AG08395 (cell line): Measurements from ENCODE around the gene ARHGAP23.

Experiments
- DNase-seq: peaks from one replicate; pipeline ENCODE4 v3.0.0; 2012; ENCODE audit warnings: mixed read lengths, low spot score

ARHGAP23 gene

DNA sequence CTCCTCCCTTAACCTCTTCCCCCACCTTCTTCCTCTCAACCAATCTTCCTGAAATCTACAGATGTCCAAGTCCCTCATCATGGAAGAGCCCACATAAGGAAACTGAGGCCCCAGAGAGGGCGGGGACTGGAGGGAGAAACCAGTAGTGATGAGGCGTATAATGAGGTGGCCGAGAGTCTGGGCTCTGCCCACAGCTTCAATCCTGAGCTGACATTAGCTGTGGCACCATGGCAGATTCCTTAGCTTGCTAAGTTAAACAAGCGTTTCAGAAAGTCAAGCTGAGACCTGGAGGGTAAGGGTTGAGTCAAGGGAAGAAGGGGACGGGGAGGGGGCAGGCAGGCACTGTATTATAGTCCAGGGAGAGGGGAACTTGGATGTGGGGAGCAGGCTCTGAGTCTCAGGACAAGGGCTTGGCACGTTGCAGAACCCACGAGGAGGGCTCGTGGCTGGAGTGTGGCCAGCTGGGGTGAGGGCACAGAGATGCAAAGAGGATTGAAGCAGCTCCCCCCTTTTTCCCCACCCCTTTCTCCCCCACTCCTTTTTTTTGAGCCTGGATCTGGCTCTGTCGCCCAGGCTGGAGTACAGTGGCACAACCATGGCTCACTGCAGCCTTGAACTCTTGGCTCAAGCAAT is 13.3 kb downstream of the ARHGAP23 start:
- DNase-seq = no peak

GRCh38 chr17:38442548-38442947 is 14.3 kb downstream of the ARHGAP23 start:
- DNase-seq = peak; percentile 51

DNA sequence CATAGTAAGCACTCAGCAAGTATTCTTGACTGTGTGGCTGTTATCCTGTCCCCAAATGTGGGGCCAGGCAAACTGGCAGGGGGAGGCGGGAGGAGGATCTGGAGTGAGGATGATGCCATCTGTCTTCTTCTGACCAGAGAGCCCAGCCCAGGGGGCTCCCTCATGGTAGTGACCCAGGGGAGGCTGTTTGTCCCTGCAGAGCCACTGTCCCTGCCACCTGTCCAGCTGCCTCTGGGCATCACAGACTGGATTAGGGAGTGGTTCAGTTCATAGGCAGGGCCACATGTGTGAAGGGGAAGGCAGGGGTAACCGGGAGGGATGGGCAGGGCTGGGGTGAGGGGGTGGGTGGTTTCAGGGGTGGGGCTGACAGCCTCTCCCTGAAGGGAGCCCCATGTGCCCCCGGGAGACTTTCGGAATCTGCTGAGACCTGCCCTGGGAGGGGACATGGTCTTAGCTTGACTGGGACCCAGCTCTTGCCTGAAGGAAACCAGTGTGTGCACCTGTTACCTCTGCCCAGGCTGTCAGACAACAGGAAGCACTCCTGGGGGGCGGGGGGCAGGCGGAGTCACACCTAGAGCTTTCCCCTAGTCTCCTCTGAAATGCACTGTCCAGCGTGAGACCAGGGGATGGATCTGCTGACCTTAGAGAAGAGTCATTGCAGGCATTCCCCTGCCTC is 15.2 kb downstream of the ARHGAP23 start:
- no peak for DNase-seq

GRCh38 chr17:38444151-38444550 is 15.9 kb downstream of the ARHGAP23 start:
- DNase-seq = peak; percentile 82

- DNase-seq = no peak
Observed at GRCh38 chr17:38447502-38448085, 19.3 kb downstream of the ARHGAP23 start.

DNA sequence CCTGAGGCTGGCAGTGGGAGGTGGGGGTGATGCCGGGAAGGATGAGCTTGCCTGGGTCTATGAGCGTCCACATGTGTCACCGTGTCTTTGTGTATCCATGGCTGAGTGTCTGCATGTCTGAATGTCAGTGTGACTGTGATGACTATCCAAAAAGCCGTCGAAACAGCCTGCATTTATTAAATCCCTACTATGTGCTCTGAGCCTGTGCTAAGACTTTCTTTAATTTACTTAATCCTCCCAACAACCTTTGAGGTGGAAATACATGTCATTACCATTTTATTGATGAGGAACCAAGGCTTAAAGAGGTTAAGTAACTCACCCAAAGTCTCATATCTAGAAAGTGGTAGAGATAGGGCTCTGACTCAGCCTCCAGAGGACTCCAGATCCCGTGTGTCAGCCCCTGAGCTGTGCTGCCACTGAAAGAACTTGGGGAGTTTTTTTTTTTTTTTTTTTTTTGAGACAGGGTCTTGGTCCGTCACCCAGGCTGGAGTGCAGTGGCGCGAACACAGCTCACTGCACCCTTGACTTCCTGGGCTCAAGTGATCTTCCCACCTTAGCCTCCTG is 20.0 kb downstream of the ARHGAP23 start:
- DNase-seq = no peak

DNA sequence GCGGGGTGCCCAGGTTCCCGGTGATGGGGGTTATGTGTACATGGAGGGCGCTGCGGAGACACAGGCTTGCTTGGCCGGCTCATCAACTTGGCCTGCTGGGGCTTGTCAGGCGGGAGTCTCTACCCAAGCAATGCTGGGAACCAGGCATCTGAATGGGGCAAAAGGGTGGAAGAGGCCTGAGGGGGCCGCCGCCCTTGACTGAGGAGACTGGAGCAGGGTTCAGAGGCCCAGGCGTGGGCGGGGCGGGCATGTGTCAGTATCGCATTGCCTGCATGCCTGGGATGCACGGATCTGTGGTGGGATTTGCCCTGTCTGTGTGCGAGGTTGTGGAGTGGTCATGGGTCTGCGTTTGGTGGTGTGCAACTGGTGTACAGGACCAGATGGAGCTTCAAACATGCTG is 21.1 kb downstream of the ARHGAP23 start:
- no peak for DNase-seq

DNA sequence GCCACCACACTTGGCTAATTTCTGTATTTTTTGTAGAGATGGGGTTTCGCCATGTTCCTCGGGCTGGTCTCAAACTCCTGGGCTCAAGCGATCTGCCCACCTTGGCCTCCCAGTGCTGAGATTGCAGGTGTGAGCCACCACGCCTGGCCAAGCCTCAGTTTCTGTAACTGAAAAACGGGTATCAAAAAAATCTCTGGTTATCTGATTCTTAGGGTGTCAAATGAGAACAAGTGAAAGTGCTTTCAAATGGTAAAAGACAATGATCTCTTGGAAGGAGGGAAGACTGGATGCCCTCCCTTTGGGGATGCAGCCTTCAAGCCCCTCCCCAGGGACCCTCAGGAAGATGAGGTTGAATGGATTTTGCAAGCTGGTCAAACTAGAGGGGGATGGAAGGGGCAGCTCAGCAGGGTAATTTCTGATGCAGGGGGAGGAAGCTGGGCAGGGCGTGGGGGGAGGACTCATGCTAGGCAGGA is 22.3 kb downstream of the ARHGAP23 start:
- no peak for DNase-seq

GRCh38 chr17:38451030-38451839 is 23.0 kb downstream of the ARHGAP23 start:
- peak; percentile 88 for DNase-seq

- DNase-seq = peak; percentile 94
Observed at GRCh38 chr17:38451840-38452529, 23.7 kb downstream of the ARHGAP23 start.

DNA sequence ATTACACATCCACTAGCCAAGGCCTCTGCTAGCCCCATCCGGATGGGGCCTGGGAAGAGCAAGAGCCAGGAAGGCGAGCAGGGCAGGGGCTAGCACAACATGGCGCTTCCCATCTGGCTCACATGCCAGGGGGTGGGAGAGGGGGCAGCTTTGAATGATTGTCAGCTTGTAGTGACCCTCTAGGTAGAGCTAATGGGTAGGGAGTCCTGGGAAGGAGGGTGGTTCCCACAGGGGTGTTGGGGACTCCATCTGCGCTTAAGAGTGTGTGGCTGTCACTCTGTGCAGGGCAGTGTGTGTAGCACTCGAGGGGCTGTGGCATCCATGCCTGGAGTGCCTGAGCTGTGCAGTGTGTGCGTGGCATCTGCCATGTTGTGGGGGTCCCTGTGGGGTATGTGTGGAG is 24.5 kb downstream of the ARHGAP23 start:
- DNase-seq = no peak

GRCh38 chr17:38453951-38454421 is 25.7 kb downstream of the ARHGAP23 start:
- peak; percentile 48 for DNase-seq

DNA sequence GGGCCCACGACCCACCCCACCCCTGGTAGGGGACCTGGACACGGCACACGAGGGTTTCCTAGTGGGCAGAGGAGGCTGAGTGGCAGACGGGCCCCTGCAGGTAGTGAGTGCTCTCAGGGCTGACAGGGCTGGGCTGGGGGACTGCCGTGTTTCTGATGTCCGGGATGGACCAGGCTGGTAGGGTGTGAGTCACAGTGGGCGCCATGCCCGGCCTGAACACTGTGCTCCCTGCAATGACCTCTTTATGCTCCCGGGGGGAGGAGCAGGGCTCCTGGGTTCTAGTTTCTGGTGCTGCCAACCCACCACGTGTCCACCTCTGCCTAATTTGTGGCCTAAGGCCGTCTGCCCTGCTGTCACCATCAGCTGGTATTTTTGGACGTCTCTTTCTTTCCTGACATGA is 26.3 kb downstream of the ARHGAP23 start:
- DNase-seq = peak; percentile 89

DNA sequence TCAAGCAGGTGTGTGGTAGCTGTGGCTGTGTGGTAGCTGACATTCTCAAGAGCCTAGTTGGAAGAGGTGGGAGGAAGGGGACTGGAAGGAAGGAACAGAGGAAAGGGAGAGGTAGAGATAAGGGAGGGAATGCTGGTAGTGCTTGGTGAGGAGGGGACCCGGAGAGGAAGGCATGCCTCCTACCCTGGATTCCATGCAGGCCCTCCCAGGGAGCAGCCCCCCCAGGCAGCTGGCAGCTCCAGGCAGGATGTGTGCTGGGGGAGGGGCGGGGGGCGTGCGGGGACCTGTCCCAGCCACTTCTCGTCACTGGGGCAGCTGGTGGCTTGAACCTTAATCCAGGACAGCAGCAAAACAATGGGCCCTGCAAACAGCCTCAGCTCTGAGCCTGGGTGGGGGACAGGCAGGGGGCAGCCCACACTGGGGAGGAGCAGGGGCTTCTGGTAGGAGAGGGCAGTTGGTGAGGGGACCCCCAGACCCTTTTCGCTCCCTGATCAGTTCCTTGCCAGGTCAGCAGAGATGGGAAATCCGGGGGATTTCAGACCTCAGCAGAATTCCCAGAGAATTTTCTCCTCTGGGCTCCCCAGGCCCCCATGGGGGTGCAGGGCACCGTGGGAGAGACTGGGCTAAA is 27.1 kb downstream of the ARHGAP23 start:
- DNase-seq = no peak

DNA sequence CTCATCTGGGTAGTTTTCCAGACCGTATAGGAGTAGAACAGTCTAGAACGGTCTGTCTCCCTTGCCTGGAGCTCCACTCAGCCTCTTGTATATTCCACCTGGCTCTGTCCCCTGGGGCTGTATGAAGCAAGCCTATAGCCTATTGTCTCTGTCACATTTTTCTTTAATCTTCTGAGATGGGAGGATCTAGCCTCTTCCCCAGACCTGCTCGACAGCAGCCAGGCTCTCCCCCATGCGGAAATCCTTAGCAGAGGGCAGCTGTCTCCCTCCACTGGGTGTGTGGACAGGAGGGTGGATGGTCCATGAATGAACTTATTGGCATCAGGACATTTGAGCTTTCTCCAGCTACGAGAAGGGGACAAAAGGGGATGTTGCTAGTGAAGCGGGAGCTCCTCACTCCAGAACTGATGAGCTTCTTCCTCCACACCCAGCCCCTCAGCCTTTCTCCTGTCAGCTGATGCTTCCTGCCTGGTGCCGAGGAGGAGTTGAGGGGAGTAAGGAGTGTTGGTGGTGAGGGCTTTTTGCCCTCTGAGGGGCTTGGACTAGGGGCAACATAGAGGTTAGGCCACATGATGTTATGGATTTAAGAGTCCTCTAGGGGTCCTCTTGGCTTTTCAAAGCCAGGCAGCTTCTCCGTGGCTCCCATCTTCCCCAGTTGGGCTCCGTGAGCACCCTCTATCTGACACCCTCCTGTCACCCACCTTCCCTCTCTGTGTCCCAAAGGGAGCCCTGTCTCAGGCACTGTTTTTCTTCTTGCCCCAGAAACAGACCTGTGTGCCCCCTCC is 28.0 kb downstream of the ARHGAP23 start:
- DNase-seq = no peak

- DNase-seq = no peak
Observed at GRCh38 chr17:38457577-38458371, 29.5 kb downstream of the ARHGAP23 start.

- DNase-seq = no peak
Observed at GRCh38 chr17:38458521-38458920, 30.3 kb downstream of the ARHGAP23 start.

DNA sequence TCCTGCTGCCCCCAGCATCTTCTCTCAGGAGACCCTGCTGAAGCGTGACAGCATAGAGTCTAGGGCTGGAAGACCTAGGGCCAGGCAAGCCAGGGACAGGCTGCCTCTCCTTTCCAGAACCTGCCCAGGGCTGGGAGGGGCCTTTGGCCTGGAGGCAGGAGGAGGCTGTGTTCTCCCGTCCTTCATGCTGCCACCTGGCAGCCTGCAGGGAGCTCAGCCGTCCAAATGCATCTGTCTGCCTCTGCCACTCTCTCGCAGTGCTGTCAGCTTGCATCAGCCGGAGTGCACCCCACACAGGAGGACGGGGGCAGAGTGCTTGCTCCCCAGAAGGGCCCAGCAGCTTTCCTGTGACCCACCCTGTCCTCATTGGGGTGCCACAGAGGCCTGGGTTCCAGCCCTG is 31.3 kb downstream of the ARHGAP23 start:
- DNase-seq = no peak

DNA sequence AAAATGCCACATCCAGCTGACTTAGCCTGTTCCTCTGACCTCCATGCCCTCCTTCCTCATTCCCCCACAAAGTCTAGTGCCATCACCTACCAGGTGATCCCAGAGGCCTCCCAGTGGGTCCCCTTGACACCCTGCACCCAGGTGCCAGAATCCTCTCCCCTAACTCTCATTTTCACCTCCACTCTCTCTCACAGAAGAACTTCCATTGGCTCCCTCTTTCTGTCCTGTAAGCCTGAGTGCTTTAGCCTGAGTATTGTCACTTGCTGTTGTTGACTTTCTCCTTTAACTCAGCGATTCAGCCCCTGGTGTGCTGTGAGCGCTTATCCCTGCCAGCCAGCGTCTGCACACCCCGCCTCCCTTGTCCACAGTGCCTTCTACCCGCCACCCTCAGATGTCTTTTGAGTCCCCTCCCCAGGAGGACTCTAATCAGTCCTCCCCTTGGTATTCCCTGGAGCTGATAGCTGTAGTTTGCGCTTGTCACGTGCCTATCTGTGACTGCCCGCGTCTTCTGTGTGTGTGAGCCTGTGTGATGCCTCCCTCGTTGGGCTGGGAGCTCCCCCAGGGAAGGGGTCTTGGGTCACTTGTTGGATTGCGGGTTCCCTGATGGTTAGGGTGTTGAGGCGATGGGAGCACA is 31.9 kb downstream of the ARHGAP23 start:
- no peak for DNase-seq
